Skeletal muscle tissue (tissue), 4 donors: ENCODE measurements around the gene TMEM213. TPM values are rescaled to one million over a fixed set of nuclear protein-coding genes. Genes with fewer than 3 reads are reported as not detected.

Experiments
- H3K27ac ChIP-seq: one replicate; pipeline ENCODE4 v1.7.0; 2013; ENCODE audit warnings: mild to moderate bottlenecking, low read depth, low read length, inconsistent platforms
- H3K27me3 ChIP-seq, 3 donors: one replicate each; pipeline ENCODE4 v1.7.0; 2013; ENCODE audit warnings: low read length in 3 of 3; ENCODE audit not compliant: control insufficient read depth in 3 of 3, insufficient read depth in 3 of 3
- H3K36me3 ChIP-seq, 3 donors: one replicate each; pipeline ENCODE4 v1.7.0; 2013; ENCODE audit warnings: low read length in 3 of 3; ENCODE audit not compliant: control insufficient read depth in 3 of 3, insufficient read depth in 3 of 3
- H3K4me1 ChIP-seq, 3 donors: one replicate each; pipeline ENCODE4 v1.7.0; 2013; ENCODE audit warnings: low read length in 3 of 3, mild to moderate bottlenecking in 3 of 3; ENCODE audit not compliant: control insufficient read depth in 3 of 3, insufficient read depth in 3 of 3
- H3K4me3 ChIP-seq, 3 donors: one replicate each; pipeline ENCODE4 v1.7.0; 2013; ENCODE audit warnings: low read length in 3 of 3
- H3K9ac ChIP-seq, 3 donors: one replicate each; pipeline ENCODE4 v1.7.0; 2013; ENCODE audit warnings: low read length in 3 of 3, mild to moderate bottlenecking in 3 of 3, moderate library complexity in 2 of 3, low read depth in 1 of 3
- H3K9me3 ChIP-seq, 3 donors: one replicate each; pipeline ENCODE4 v1.7.0; 2013; ENCODE audit warnings: low read length in 3 of 3; ENCODE audit not compliant: control insufficient read depth in 3 of 3
- total RNA-seq: library from RNA; depleted of rRNA; stranded (reverse); fragments of >200 nt; gene quantifications from one replicate; pipeline ENCODE4 v1.2.3, GENCODE V29; 2014
- donor health status: Osteomylitis.

Gene TMEM213
- total RNA-seq, 1 donor from 2014 or later: not detected

DNA sequence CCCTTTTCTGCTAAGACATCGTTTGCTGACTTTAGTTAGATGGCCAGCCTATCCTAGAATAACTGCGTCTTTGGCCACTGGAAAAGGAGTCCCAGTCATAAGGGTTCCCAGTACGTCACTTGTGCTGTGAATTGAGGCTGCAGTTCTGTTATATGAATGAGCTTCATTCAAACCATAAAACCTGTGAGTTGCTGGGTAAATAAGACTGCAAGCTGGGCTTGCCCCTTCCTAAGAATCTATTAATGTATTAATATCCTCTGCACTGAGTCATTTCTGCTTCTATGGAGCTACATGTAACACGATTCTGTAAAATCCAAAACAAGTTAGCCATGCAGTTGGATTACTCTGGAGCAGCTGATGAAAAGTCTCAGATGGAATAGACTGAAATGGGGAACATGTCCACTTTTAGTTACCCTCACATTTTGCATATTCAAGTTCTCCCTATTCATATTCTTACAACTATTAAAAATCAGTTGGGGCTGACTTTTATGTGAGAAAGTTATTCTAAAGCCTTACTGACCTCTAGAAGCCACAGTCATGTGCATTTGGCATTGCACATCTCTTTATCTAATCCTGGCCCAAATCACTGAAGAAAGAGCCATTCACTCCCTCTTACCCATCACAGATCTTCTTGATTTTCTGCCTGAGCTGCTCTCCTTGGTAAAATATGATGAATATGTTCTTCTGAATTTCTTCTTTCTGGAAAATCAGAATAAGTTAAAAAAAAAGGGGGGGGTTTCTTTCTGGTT is 41.8 kb upstream of the TMEM213 start:
- Histone ChIP-seq H3K36me3 (no peaks in the 10 kb centered on the region), H3K9ac (no peak overlapping the region), H3K27ac (no peak overlapping the region), H3K27me3 (peaks cover 4 to 5% (median 4%) of the 10 kb centered on the region in 3 donors), H3K9me3 (no peaks in the 10 kb centered on the region), H3K4me1 (no peaks in the 10 kb centered on the region), H3K4me3 (no peak overlapping the region)

GRCh38 chr7:138756591-138757242 is 41.1 kb upstream of the TMEM213 start:
- Histone ChIP-seq H3K4me1 (no peaks in the 10 kb centered on the region), H3K27ac (no peak overlapping the region), H3K9me3 (no peaks in the 10 kb centered on the region), H3K4me3 (no peak overlapping the region), H3K36me3 (no peaks in the 10 kb centered on the region), H3K27me3 (no peaks in the 10 kb centered on the region), H3K9ac (no peak overlapping the region)

- H3K36me3 ChIP-seq: no peaks in the 10 kb centered on the region
- H3K4me1 ChIP-seq: no peaks in the 10 kb centered on the region
These were observed 29.6 kb upstream of the TMEM213 start for GRCh38 chr7:138768241-138768640.

GRCh38 chr7:138770904-138771303 is 26.9 kb upstream of the TMEM213 start:
- Histone ChIP-seq H3K27me3 (peaks cover 0 to 6% (median 5%) of the 10 kb centered on the region in 3 donors), H3K4me1 (no peaks in the 10 kb centered on the region), H3K9ac (no peak overlapping the region), H3K27ac (no peak overlapping the region), H3K4me3 (no peak overlapping the region), H3K36me3 (no peaks in the 10 kb centered on the region), H3K9me3 (no peaks in the 10 kb centered on the region)

More at GRCh38 chr7:138768241-138768640, 29.6 kb upstream of the TMEM213 start:
- Histone ChIP-seq H3K9ac (no peak overlapping the region), H3K9me3 (no peaks in the 10 kb centered on the region), H3K4me3 (no peak overlapping the region), H3K27me3 (peaks cover 0 to under 1% (median 0%) of the 10 kb centered on the region in 3 donors), H3K27ac (no peak overlapping the region)

- H3K27ac ChIP-seq: no peak overlapping the region
- H3K4me1 ChIP-seq: no peaks in the 10 kb centered on the region
- no peaks in the 10 kb centered on the region for H3K36me3 ChIP-seq
- H3K9me3 ChIP-seq: no peaks in the 10 kb centered on the region
- H3K4me3 ChIP-seq: no peak overlapping the region
- H3K27me3 ChIP-seq: peaks cover 0 to 6% (median 5%) of the 10 kb centered on the region in 3 donors
- no peak overlapping the region for H3K9ac ChIP-seq
These were observed 24.6 kb upstream of the TMEM213 start for GRCh38 chr7:138773176-138773575.

DNA sequence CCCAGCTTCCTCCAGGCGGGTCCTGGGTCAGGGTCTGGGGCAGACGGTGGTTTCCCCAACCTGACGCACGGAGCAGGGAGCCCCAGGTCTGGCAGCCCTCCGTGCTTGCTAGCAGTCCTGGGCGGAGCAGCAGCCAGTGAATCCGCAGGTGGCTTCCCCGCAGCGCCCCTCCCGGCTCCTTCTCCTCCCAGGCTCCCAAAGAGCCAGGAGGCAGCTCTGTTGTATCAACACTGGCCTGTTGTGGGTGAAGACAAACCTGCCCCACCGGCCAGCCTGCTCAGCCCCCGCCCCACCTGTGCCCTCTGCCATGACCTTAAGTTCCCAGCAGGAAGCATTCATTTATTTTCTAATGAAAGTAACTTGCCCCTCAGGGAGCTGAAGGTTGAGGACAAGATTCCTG is 24.0 kb upstream of the TMEM213 start:
- H3K27ac ChIP-seq: no peak overlapping the region
- H3K9ac ChIP-seq: no peak overlapping the region
- no peaks in the 10 kb centered on the region for H3K9me3 ChIP-seq
- no peaks in the 10 kb centered on the region for H3K4me1 ChIP-seq
- H3K4me3 ChIP-seq: no peak overlapping the region
- no peaks in the 10 kb centered on the region for H3K36me3 ChIP-seq
- peaks cover 0 to 6% (median 5%) of the 10 kb centered on the region in 3 donors for H3K27me3 ChIP-seq

DNA sequence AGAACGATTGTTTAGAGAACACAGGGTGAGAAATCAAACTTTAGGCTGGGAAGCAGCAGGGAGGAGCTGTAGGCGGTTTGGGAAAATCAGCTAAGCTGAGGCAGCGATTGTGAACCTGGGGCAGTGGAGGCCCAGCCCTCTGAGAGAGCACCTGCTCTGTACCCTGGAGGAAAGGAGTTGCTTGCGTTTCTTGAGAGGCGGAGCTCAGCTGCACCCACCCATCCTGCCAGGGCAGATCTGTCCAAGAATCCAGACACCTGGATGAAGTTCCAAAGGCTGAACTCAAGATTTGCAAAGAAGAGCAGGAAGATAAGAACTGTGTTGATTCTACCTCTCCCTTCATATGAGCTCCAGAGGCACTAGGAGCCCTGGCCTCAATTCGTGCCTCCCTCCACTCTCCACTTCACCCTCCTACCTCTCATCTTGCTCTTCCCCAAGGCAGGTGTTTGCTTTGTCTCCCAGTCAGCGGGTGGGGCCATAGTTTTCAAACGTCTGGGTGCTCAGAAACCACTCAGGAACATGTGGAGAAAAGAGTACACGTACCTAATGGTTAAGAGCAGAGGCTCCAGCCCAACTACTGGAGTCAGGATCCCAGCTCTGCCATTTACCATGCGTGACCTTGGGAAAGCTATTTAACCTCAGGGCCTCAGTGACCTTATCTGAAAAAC is 21.5 kb upstream of the TMEM213 start:
- Histone ChIP-seq H3K27me3 (peaks cover 0 to 6% (median 5%) of the 10 kb centered on the region in 3 donors), H3K27ac (no peak overlapping the region), H3K4me3 (no peak overlapping the region), H3K9ac (no peak overlapping the region), H3K4me1 (no peaks in the 10 kb centered on the region), H3K36me3 (no peaks in the 10 kb centered on the region), H3K9me3 (no peaks in the 10 kb centered on the region)

GRCh38 chr7:138781004-138781403 is 16.8 kb upstream of the TMEM213 start:
- no peaks in the 10 kb centered on the region for H3K9me3 ChIP-seq
- no peak overlapping the region for H3K4me3 ChIP-seq
- no peaks in the 10 kb centered on the region for H3K4me1 ChIP-seq

GRCh38 chr7:138784692-138785091 is 13.1 kb upstream of the TMEM213 start:
- Histone ChIP-seq H3K36me3 (no peaks in the 10 kb centered on the region), H3K27ac (no peak overlapping the region), H3K9ac (no peak overlapping the region), H3K4me3 (no peak overlapping the region), H3K4me1 (no peaks in the 10 kb centered on the region), H3K27me3 (no peaks in the 10 kb centered on the region), H3K9me3 (no peaks in the 10 kb centered on the region)

More at GRCh38 chr7:138781004-138781403, 16.8 kb upstream of the TMEM213 start:
- no peaks in the 10 kb centered on the region for H3K36me3 ChIP-seq
- no peak overlapping the region for H3K9ac ChIP-seq
- H3K27ac ChIP-seq: no peak overlapping the region
- H3K27me3 ChIP-seq: no peaks in the 10 kb centered on the region
